Vagina (tissue), 2 donors: Measurements from ENCODE around the gene B4GALNT3. TPM values are rescaled to one million over a fixed set of nuclear protein-coding genes. Genes with fewer than 3 reads are reported as not detected.

Source experiments
- DNase-seq, 2 donors: peaks; one replicate each; pipeline ENCODE4 v3.0.0-alpha.2; 2017; ENCODE audit errors: extremely low spot score in 2 of 2
- H3K27ac ChIP-seq: fragments of 200-600 bp; sonication (generic); one replicate; pipeline ENCODE4 v1.5.1; 2019
- H3K27me3 ChIP-seq: fragments of 200-600 bp; sonication (generic); one replicate; pipeline ENCODE4 v1.5.1; 2019
- H3K36me3 ChIP-seq, 2 donors: fragments of 200-600 bp; sonication (generic); one replicate each; pipeline ENCODE4 v1.5.1; 2017 to 2019
- H3K4me1 ChIP-seq: fragments of 200-600 bp; sonication (generic); one replicate; pipeline ENCODE4 v1.5.1; 2019
- H3K4me3 ChIP-seq, 2 donors: fragments of 200-600 bp; sonication (generic); 1 replicate in 1 of 2; 2 replicates in 1 of 2; pipeline ENCODE4 v1.5.1; 2016 to 2019
- H3K9me3 ChIP-seq: fragments of 200-600 bp; sonication (generic); one replicate; pipeline ENCODE4 v1.5.1; 2019
- CTCF ChIP-seq, 3 experiments: fragments of 450-650 bp in 2 of 3; fragments of 200-600 bp in 1 of 3; sonication (generic) in 1 of 3; IDR thresholded peaks; one replicate each; pipeline ENCODE4 v1.5.1; 2017 to 2019; ENCODE audit warnings: antibody characterized with exemption in 3 of 3, mild to moderate bottlenecking in 2 of 3, moderate library complexity in 2 of 3
- POLR2A ChIP-seq, 2 donors: fragments of 450-650 bp; IDR thresholded peaks; one replicate each; pipeline ENCODE4 v1.6.1; 2017; ENCODE audit warnings: antibody characterized with exemption in 2 of 2, mild to moderate bottlenecking in 2 of 2, moderate library complexity in 2 of 2
- POLR2AphosphoS5 ChIP-seq, 2 donors: sonication (generic); formaldehyde crosslinking; IDR thresholded peaks; one replicate each; pipeline ENCODE4 v1.9.0; 2017; ENCODE audit warnings: antibody characterized with exemption in 2 of 2, mild to moderate bottlenecking in 2 of 2, low read depth in 1 of 2; ENCODE audit not compliant: insufficient read depth in 1 of 2
- intact Hi-C: fragments of 100-400 bp; cut with DNase I; formaldehyde crosslinking; loops from one replicate; pipeline ENCODE4 v1.15.1; 2023
- total RNA-seq: library from RNA; depleted of rRNA; stranded (reverse); fragments of >200 nt; gene quantifications from one replicate; pipeline ENCODE4 v1.2.3, GENCODE V29; 2016

Gene B4GALNT3
- total RNA-seq, 1 donor from 2014 or later, result 13.3 TPM

DNA sequence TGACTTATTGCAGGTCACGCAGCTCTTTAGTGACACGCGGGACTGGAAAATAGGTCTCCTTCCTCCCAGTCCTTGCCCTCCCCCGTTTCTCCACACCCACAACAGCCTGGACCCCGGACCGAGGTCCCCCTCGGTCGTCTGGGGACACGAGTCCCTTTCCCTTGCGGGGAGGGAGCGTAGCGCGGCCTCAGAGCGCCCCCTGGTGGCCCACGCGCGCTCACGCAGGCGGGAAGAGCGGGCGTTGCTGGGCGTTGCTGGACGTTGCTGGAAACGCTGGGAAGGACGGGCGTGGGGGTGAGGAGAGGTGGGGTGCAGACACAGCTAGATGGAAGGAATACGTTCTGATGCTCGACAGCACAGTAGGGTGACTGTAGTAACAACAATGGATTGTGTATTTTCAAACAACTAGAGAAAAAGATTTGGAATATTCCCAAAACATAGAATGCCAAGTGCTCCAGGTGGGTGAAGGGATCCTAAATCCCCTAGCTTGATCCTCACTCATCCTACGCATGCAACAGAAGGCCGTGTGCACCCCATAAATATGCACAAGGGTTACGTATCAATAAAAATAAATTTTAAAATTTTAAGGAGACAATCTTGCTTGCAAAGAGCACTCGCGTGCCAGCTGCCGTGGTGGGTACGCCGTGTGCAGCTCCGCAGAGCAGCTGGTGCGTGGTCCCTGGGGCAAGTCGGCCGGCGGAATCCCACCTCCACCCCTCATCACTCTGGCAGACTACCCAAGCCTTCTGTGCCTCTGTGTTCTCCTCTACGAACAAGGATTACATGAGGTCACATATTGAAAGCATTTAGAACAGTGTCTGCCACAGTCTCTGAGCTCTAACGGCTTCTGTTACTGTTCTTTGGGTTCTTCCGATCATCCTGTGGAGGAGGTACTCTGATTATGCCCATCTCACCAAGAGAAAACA is 87.4 kb downstream of the B4GALNT3 start:
- Histone ChIP-seq H3K27me3 (no peaks in the 10 kb centered on the region), H3K36me3 (no peaks in the 10 kb centered on the region), H3K4me3 (no peak overlapping the region), H3K9me3 (no peaks in the 10 kb centered on the region), H3K27ac (no peak overlapping the region), H3K4me1 (peaks cover 9% of the 10 kb centered on the region)
- no peak for TF ChIP-seq POLR2A (IDR thresholded peaks at IDR 0.05)
- TF ChIP-seq POLR2AphosphoS5 (IDR thresholded peaks at IDR 0.05; ENCODE audit: insufficient read depth in 1 of 2, low read depth in 1 of 2), result peak in 1 of 2 donors; percentile 20
- TF ChIP-seq CTCF (IDR thresholded peaks at IDR 0.05), result peak; percentile 90 to 99 (median 98)
- intact Hi-C loops, result loop anchor here (5.0 kb wide), 2 partner anchors 90 to 105 kb away; partner anchors contain the start of gene B4GALNT3
- DNase-seq, result no peak

GRCh38 chr12:547883-548470 is 88.2 kb downstream of the B4GALNT3 start:
- no peaks in the 10 kb centered on the region for H3K27me3 ChIP-seq
- DNase-seq, result no peak
- no peak overlapping the region for H3K4me3 ChIP-seq
- peaks cover 15% of the 10 kb centered on the region for H3K4me1 ChIP-seq
- H3K27ac ChIP-seq, result no peak overlapping the region
- H3K9me3 ChIP-seq, result no peaks in the 10 kb centered on the region
- intact Hi-C loops, result loop anchor here (5.0 kb wide), 2 partner anchors 91 to 106 kb away; partner anchors contain the start of gene B4GALNT3
- no peak for TF ChIP-seq POLR2AphosphoS5 (IDR thresholded peaks at IDR 0.05; ENCODE audit: insufficient read depth in 1 of 2, low read depth in 1 of 2)
- TF ChIP-seq POLR2A (IDR thresholded peaks at IDR 0.05), result no peak
- no peak for TF ChIP-seq CTCF (IDR thresholded peaks at IDR 0.05)
- no peaks in the 10 kb centered on the region for H3K36me3 ChIP-seq

DNA sequence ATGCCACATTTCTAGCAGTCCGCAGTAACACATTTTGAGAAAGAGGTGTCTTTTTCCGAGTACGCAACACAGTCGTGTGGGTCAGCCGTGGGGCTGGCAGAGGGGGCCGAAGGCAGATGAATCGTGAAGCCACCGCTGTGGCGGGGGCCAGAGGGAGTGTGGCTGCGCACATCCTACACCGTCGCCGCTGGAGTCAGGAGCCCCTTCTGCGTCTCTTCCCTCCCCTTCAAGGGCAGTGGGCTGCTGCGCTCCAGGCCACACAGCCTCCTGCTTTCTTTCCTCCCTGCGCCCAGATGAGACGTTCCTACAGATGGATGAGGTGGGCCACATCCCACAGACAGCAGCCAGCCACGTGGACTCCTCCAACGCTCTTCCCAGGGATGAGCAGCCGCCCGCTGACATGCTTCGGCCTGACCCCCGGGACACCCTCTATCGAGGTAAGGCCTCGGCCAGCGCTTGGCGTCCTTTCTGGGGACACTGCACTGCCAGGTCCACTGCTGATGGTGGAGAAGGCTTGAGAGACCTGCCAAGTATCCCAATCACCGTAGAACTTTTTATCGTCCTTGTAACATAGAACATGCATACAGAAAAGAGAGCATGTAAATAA is 89.8 kb downstream of the B4GALNT3 start:
- no peaks in the 10 kb centered on the region for H3K9me3 ChIP-seq
- H3K36me3 ChIP-seq, result no peaks in the 10 kb centered on the region
- DNase-seq, result no peak
- intact Hi-C loops, result loop anchor here (5.0 kb wide), 2 partner anchors 92 to 107 kb away; partner anchors contain the start of gene B4GALNT3
- no peak overlapping the region for H3K27ac ChIP-seq
- TF ChIP-seq CTCF (IDR thresholded peaks at IDR 0.05) (no peak), POLR2A (IDR thresholded peaks at IDR 0.05) (no peak), POLR2AphosphoS5 (IDR thresholded peaks at IDR 0.05; ENCODE audit: insufficient read depth in 1 of 2, low read depth in 1 of 2) (no peak)
- peaks cover 15% of the 10 kb centered on the region for H3K4me1 ChIP-seq
- no peak overlapping the region for H3K4me3 ChIP-seq
- no peaks in the 10 kb centered on the region for H3K27me3 ChIP-seq

DNA sequence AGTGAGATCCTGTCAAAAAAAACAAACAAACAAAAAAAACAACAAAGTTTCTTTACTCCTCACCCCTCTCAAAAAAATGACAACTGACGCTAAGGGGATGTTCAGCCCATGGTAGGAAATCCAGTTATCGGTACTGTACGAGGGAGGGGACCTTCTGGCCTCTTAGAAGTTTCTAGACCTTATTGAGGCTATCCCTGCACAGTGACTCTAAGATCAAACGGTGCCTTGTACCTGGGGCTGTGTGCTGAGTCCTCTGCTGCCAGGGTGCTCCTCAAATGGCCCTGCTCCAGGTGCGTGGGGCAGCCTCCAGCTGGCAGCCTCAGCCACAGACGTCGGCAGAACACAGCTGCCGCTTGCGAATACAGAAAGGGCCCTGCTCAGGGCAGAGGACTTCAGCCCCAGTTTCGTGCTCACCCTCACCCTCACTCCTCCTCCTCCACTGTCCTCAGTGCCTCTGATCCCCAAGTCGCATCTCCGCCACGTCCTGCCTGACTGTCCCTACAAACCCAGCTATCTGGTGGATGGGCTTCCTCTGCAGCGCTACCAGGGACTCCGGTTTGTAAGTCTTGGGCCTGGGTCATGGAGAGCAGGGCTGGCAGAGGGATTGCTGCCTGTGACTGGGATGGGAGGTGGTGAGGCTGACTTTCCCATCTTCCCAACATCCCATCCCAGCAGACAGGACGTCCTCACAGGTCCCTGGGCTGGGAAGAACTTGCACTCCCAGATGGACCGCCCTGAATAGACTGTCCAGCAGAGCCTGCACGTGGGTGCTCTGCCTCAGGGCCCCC is 90.9 kb downstream of the B4GALNT3 start:
- Histone ChIP-seq H3K27ac (no peak overlapping the region), H3K9me3 (no peaks in the 10 kb centered on the region), H3K36me3 (no peaks in the 10 kb centered on the region), H3K4me3 (no peak overlapping the region), H3K4me1 (peaks cover 15% of the 10 kb centered on the region), H3K27me3 (no peaks in the 10 kb centered on the region)
- DNase-seq, result no peak
- intact Hi-C loops, result no loop called here
- no peak for TF ChIP-seq POLR2AphosphoS5 (IDR thresholded peaks at IDR 0.05; ENCODE audit: insufficient read depth in 1 of 2, low read depth in 1 of 2)
- no peak for TF ChIP-seq CTCF (IDR thresholded peaks at IDR 0.05)
- no peak for TF ChIP-seq POLR2A (IDR thresholded peaks at IDR 0.05)
